ENCODE measurements around the gene NUDT12. TPM values are rescaled to one million over a fixed set of nuclear protein-coding genes. Genes with fewer than 3 reads are reported as not detected.

NUDT12 gene
- total and polyA plus RNA-seq, 7 donors: 5.0 to 12.6 (median 7.6) TPM

DNA sequence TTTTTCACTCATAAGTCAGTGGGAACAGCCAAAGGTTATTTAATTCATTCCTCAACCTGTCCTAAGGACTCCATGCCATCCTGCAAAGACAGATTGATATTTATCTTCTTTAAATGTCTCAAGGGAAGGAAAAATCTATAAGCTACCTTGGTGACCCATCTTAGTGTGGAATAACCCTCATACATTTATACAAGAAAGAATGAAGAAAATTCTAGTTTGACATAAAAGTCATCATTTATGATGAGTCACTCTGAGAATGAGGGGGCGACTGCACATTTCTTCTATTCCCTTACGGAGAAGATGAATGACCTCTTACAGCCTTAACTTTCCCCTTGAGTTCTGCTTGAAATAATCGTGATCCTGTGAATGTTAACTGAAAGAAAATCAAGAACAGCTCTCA, 26.8 kb upstream of the NUDT12 start:
- TF ChIP-seq, protein P1, sequence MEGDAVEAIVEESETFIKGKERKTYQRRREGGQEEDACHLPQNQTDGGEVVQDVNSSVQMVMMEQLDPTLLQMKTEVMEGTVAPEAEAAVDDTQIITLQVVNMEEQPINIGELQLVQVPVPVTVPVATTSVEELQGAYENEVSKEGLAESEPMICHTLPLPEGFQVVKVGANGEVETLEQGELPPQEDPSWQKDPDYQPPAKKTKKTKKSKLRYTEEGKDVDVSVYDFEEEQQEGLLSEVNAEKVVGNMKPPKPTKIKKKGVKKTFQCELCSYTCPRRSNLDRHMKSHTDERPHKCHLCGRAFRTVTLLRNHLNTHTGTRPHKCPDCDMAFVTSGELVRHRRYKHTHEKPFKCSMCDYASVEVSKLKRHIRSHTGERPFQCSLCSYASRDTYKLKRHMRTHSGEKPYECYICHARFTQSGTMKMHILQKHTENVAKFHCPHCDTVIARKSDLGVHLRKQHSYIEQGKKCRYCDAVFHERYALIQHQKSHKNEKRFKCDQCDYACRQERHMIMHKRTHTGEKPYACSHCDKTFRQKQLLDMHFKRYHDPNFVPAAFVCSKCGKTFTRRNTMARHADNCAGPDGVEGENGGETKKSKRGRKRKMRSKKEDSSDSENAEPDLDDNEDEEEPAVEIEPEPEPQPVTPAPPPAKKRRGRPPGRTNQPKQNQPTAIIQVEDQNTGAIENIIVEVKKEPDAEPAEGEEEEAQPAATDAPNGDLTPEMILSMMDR (IDR thresholded peaks at IDR 0.05): no peak
- no peak for ATAC-seq
- intact Hi-C loops (cut with DNase I): loop anchor here (5.0 to 10.0 kb wide), 2 partner anchors 585 to 588 kb away; no protein-coding TSS in a partner anchor

DNA sequence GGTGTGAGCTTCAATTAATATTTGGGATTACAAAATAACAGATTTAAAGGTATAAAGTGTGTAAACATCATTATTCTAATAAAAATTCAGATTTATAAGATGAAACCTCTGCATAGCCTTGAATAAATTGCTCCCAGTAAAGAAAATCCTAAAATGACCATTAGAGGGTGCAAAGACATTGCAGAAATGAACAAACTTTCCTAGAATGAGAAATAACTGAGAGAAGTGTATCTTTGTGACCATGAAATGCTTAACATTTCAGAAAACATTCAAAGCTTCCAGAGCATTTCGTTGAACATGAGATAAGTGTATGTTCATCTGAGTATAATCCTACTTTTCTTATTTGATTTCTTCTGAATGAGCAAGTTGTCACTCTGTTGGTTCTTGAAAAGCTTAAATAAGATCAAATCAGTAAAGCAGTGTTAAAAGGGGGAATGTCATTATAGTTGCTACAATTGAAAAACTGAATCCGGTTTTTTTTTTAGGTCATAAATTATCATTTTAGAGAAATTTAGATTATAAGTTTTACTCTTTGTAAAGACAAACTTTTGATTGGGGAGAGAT, 24.7 kb upstream of the NUDT12 start:
- intact Hi-C loops (cut with DNase I): loop anchor here (5.0 to 10.0 kb wide), 2 partner anchors 588 to 590 kb away; no protein-coding TSS in a partner anchor
- TF ChIP-seq, protein P1 (IDR thresholded peaks at IDR 0.05): peak; percentile 21
- Histone ChIP-seq H3K4me3 (no peak overlapping the region), H3K9me3 (no peaks in the 10 kb centered on the region), H3K27me3 (ENCODE audit: insufficient read depth in 3 of 3, low read length in 2 of 3) (no peaks in the 10 kb centered on the region), H3K36me3 (ENCODE audit: insufficient read depth in 1 of 2, low read depth in 1 of 2) (no peaks in the 10 kb centered on the region), H3K27ac (no peak overlapping the region), H3K4me1 (no peaks in the 10 kb centered on the region)
- DNase-seq (no peak), ATAC-seq (no peak)
- 25 to 27% (median 25%) methylated on average over 2 of the region's 2 CpGs for WGBS, 3 donors

More for the DNA sequence above, 26.8 kb upstream of the NUDT12 start:
- no peak overlapping the region for H3K27ac ChIP-seq
- H3K9me3 ChIP-seq: no peaks in the 10 kb centered on the region
- H3K4me3 ChIP-seq: no peak overlapping the region
- H3K4me1 ChIP-seq: no peaks in the 10 kb centered on the region
- H3K36me3 ChIP-seq (ENCODE audit: insufficient read depth in 1 of 2, low read depth in 1 of 2): no peaks in the 10 kb centered on the region
- no peak for DNase-seq
- WGBS, 3 donors: 61 to 75% (median 63%) methylated on average over 3 of the region's 3 CpGs
- peaks cover 0 to under 1% (median 0%) of the 10 kb centered on the region in 3 donors for H3K27me3 ChIP-seq (ENCODE audit: insufficient read depth in 3 of 3, low read length in 2 of 3)

DNA sequence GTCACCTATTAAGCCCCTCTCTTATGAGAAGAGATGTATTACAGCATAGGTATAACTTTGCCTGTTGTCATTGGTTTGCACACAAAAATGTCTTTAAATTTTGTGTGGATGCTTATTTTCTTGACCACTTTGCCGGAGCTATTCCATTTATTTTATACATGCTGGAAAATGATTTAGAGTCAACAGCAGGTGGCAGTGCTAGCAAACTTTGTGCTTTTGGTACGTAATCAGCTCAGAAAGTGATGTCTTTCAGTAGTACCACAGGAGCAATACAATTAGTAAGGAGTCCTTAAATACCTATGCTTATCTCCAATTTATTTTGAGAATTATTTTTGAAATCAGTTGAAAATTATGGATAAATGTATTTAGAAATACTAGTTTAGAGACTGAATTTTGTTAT, 19.8 kb upstream of the NUDT12 start:
- H3K27me3 ChIP-seq (ENCODE audit: insufficient read depth in 3 of 3, low read length in 2 of 3): no peaks in the 10 kb centered on the region
- TF ChIP-seq, protein P1 (IDR thresholded peaks at IDR 0.05): peak; percentile 53
- no peak overlapping the region for H3K4me3 ChIP-seq
- no peaks in the 10 kb centered on the region for H3K4me1 ChIP-seq
- no peak overlapping the region for H3K27ac ChIP-seq
- WGBS, 3 donors: 6 to 15% (median 8%) methylated on average over 2 of the region's 2 CpGs
- peak in 1 of 4 donors; percentile 48 for ATAC-seq
- H3K36me3 ChIP-seq (ENCODE audit: insufficient read depth in 1 of 2, low read depth in 1 of 2): no peaks in the 10 kb centered on the region
- DNase-seq: no peak
- no peaks in the 10 kb centered on the region for H3K9me3 ChIP-seq
- intact Hi-C loops (cut with DNase I): loop anchor here in 1 of 2 donors (10.0 kb wide), 1 partner anchor 592 kb away; no protein-coding TSS in a partner anchor

DNA sequence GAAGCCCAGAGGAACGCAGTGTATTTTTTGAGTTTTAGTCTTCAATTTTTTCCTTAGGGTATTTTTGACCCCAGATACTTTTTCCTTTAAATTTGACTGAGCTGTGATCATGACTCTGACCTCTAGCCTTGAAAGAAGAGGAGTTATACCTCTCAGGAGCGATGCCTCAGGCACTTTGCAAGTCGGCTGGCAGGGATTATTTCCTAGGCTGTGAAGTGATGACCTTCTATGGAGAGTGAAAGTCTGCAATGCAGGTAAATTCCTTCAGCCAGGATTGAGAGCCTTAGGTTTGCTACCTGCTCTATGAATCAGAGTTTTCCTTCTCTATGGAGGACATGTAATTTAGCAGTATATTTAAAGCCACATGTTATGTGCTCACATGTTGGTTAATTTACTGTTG, 10.8 kb upstream of the NUDT12 start:
- Histone ChIP-seq H3K4me3 (no peak overlapping the region), H3K4me1 (no peaks in the 10 kb centered on the region), H3K27ac (no peak overlapping the region), H3K36me3 (ENCODE audit: insufficient read depth in 1 of 2, low read depth in 1 of 2) (no peaks in the 10 kb centered on the region), H3K9me3 (no peaks in the 10 kb centered on the region), H3K27me3 (ENCODE audit: insufficient read depth in 3 of 3, low read length in 2 of 3) (no peaks in the 10 kb centered on the region)
- TF ChIP-seq, protein P1 (IDR thresholded peaks at IDR 0.05): no peak
- DNase-seq: no peak
- intact Hi-C loops (cut with DNase I): no loop called here
- 63 to 71% (median 68%) methylated on average over 3 of the region's 3 CpGs for WGBS, 3 donors
- no peak for ATAC-seq

DNA sequence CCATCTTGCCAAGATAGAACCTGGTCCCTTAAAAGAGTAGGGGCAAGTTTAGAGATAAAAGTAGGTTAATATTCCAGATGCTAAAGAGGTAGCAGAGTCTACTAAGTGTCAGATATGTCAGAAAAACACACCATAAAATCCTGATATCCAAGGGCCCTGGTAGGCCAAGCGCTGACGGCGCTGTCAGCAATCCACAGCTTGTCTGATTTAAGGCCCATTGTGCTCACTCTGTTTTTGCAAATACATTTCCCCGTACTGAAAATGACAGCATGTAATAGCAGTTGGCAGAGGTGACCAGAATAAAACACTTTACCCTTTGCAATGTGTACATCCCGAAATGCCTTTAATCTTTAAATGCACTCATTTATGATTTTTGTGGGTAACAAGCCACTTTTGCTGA, 9.9 kb upstream of the NUDT12 start:
- Histone ChIP-seq H3K36me3 (ENCODE audit: insufficient read depth in 1 of 2, low read depth in 1 of 2) (no peaks in the 10 kb centered on the region), H3K27me3 (ENCODE audit: insufficient read depth in 3 of 3, low read length in 2 of 3) (no peaks in the 10 kb centered on the region), H3K9me3 (no peaks in the 10 kb centered on the region), H3K4me1 (no peaks in the 10 kb centered on the region), H3K27ac (no peak overlapping the region), H3K4me3 (no peak overlapping the region)
- intact Hi-C loops (cut with DNase I): no loop called here
- TF ChIP-seq, protein P1 (IDR thresholded peaks at IDR 0.05): no peak
- ATAC-seq (no peak), DNase-seq (no peak)
- 78 to 82% (median 79%) methylated on average over 5 of the region's 5 CpGs for WGBS, 3 donors

Data from psoas muscle (tissue), 8 donors.